HepG2 (cell line): Measurements from ENCODE around the gene PLXND1. TPM values are rescaled to one million over a fixed set of nuclear protein-coding genes. Genes with fewer than 3 reads are reported as not detected.

ENCODE experiments used
- ARID5B ChIP-seq: IDR thresholded peaks from 2 replicates; pipeline ENCODE4 v1.4.0; 2020; ENCODE audit warnings: mild to moderate bottlenecking, missing genetic modification reagents
- FOXO4 ChIP-seq: sonication (generic); formaldehyde crosslinking; conservative IDR thresholded peaks from 2 replicates; pipeline ENCODE4 v1.8.1; 2023; ENCODE audit warnings: missing genetic modification reagents
- GPN1 ChIP-seq: sonication (generic); formaldehyde crosslinking; IDR thresholded peaks from 2 replicates; pipeline ENCODE4 v1.5.1; 2020; ENCODE audit warnings: missing genetic modification reagents, borderline replicate concordance
- MTA1 ChIP-seq: sonication (generic); formaldehyde crosslinking; IDR thresholded peaks from 2 replicates; pipeline ENCODE4 v1.4.0; 2020; ENCODE audit warnings: missing genetic modification reagents, mild to moderate bottlenecking, borderline replicate concordance
- POLR2G ChIP-seq: fragments of 200-400 bp; formaldehyde crosslinking; IDR thresholded peaks from 2 replicates; pipeline ENCODE4 v1.6.1; 2018; ENCODE audit warnings: mild to moderate bottlenecking, low read depth, low read length, moderate library complexity
- TCF12 ChIP-seq, 2 experiments: fragments of 450-650 bp in 1 of 2; sonication (generic) in 1 of 2; formaldehyde crosslinking in 1 of 2; IDR thresholded peaks; 2 replicates each; pipeline versions ENCODE4 v1.6.1 to v1.8.0; 2017 to 2022; ENCODE audit warnings: antibody characterized with exemption in 1 of 2, mild to moderate bottlenecking in 1 of 2, missing genetic modification reagents in 1 of 2, moderate library complexity in 1 of 2
- ZMYM3 ChIP-seq: sonication (generic); formaldehyde crosslinking; IDR thresholded peaks from 2 replicates; pipeline ENCODE4 v1.5.1; 2020; ENCODE audit warnings: mild to moderate bottlenecking, missing genetic modification reagents
- ZNF276 ChIP-seq: sonication (generic); formaldehyde crosslinking; IDR thresholded peaks from 2 replicates; pipeline ENCODE4 v1.4.0; 2020; ENCODE audit warnings: mild to moderate bottlenecking, low read depth, missing genetic modification reagents
- ZNF318 ChIP-seq: sonication (generic); formaldehyde crosslinking; IDR thresholded peaks from 2 replicates; pipeline ENCODE4 v1.4.0; 2020; ENCODE audit warnings: mild to moderate bottlenecking, missing genetic modification reagents
- ZNF337 ChIP-seq: sonication (generic); formaldehyde crosslinking; IDR thresholded peaks from 2 replicates; pipeline ENCODE4 v1.5.1; 2020; ENCODE audit warnings: missing genetic modification reagents, low read depth, mild to moderate bottlenecking, borderline replicate concordance
- ZNF772 ChIP-seq: sonication (generic); formaldehyde crosslinking; IDR thresholded peaks from 2 replicates; pipeline ENCODE4 v1.5.0; 2020; ENCODE audit warnings: mild to moderate bottlenecking, missing genetic modification reagents
- polyA plus RNA-seq, 8 experiments: library from polyadenylated mRNA; depleted of rRNA in 3 of 8; stranded (reverse) in 7 of 8; unstranded in 1 of 8; fragments of >200 nt; fragmentation: Illumina TruSeq in 4 of 8; extraction: Trizol in 4 of 8; gene quantifications; 2 replicates each; pipeline versions ENCODE4 v1.2.1 to v1.2.3, GENCODE V29; 2011 to 2016; ENCODE audit warnings: low read depth in 4 of 8, missing spikeins in 1 of 8, mixed read lengths in 1 of 8; ENCODE audit not compliant: insufficient read depth in 1 of 8
- total RNA-seq, 5 experiments: library from RNA; depleted of rRNA; stranded (reverse); fragments of >200 nt; fragmentation: Illumina TruSeq; extraction: Trizol; gene quantifications; 2 replicates each; pipeline ENCODE4 v1.2.3, GENCODE V29; 2016; ENCODE audit warnings: low read depth in 1 of 5

Gene PLXND1
- total and polyA plus RNA-seq, 2 of the 13 experiments (the other 11 are each of a cell fraction or from before 2014, with no cell fraction given), result 15.9 to 42.0 TPM

GRCh38 chr3:129558772-129559564 is 47.5 kb downstream of the PLXND1 start (continued):
- TF ChIP-seq ZNF318 (CRISPR knock-in tag), result no peak
- 0 out of 2 replicates have a peak, but pooled peaks have one; percentile 30 for TF ChIP-seq ZNF772 (CRISPR knock-in tag)
- TF ChIP-seq TCF12 (IDR thresholded peaks at IDR 0.05), result no peak
- no peak for TF ChIP-seq TCF12 (CRISPR knock-in tag; IDR thresholded peaks at IDR 0.05)
- TF ChIP-seq MTA1 (CRISPR knock-in tag), result no peak
- no peak for TF ChIP-seq ZNF276 (CRISPR knock-in tag)
- TF ChIP-seq GPN1 (CRISPR knock-in tag), result no peak
- no peak; the same call in 1 of the 2 replicates for TF ChIP-seq ARID5B
- no peak for TF ChIP-seq ZNF337
- TF ChIP-seq ZMYM3 (CRISPR knock-in tag), result peak; percentile 91
- no peak for TF ChIP-seq FOXO4 (CRISPR knock-in tag)
- no peak for TF ChIP-seq POLR2G
